GM18511 (cell line): Measurements from ENCODE around the gene KCNV2.

Experiments
- ATAC-seq: cut with Tn5 transposase; IDR thresholded peaks from one replicate; pipeline ENCODE4 v1.9.1; 2021; ENCODE audit warnings: mild to moderate bottlenecking, moderate library complexity; ENCODE audit not compliant: unreplicated experiment

Gene KCNV2

GRCh38 chr9:2758162-2758897, 41.0 kb downstream of the KCNV2 start:
- no peak for ATAC-seq

- no peak for ATAC-seq
These were observed 41.7 kb downstream of the KCNV2 start for GRCh38 chr9:2758898-2759510.

- ATAC-seq = peak; percentile 61
These were observed 44.1 kb downstream of the KCNV2 start for GRCh38 chr9:2761424-2761823.

- peak; percentile 81 for ATAC-seq
These were observed 47.0 kb downstream of the KCNV2 start for GRCh38 chr9:2764353-2764752.

- no peak for ATAC-seq
These were observed 48.1 kb downstream of the KCNV2 start for GRCh38 chr9:2765250-2765880.

- ATAC-seq = no peak
These were observed 50.7 kb downstream of the KCNV2 start for GRCh38 chr9:2767800-2768677.

- no peak for ATAC-seq
These were observed 53.8 kb downstream of the KCNV2 start for GRCh38 chr9:2771087-2771486.

- ATAC-seq = no peak
These were observed 54.4 kb downstream of the KCNV2 start for GRCh38 chr9:2771661-2772060.

- ATAC-seq = no peak
These were observed 60.1 kb downstream of the KCNV2 start for GRCh38 chr9:2777454-2777853.

- no peak for ATAC-seq
These were observed 61.5 kb downstream of the KCNV2 start for GRCh38 chr9:2778816-2779215.
